GM18502 (cell line): ENCODE measurements around the gene CMTM5.
A peak's percentile ranks its signal among the peaks of the same experiment; 100 is the strongest.

Source experiments
- ATAC-seq: cut with Tn5 transposase; IDR thresholded peaks from one replicate; pipeline ENCODE4 v1.9.1; 2021; ENCODE audit warnings: mild to moderate bottlenecking; ENCODE audit not compliant: unreplicated experiment, poor library complexity

CMTM5 gene, protein sequence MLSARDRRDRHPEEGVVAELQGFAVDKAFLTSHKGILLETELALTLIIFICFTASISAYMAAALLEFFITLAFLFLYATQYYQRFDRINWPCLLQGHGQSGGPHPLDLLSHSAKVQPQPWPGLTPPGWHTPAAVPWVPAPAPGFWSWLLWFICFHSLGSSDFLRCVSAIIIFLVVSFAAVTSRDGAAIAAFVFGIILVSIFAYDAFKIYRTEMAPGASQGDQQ

GRCh38 chr14:23376482-23377197, at the start of gene CMTM5:
CMTM5 (plus strand) TSS chr14:23377046; CDS start chr14:23377252, 206 bp downstream.
- no peak for ATAC-seq

GRCh38 chr14:23327947-23328744, 48.7 kb upstream of the CMTM5 start:
- ATAC-seq: peak; percentile 56

DNA sequence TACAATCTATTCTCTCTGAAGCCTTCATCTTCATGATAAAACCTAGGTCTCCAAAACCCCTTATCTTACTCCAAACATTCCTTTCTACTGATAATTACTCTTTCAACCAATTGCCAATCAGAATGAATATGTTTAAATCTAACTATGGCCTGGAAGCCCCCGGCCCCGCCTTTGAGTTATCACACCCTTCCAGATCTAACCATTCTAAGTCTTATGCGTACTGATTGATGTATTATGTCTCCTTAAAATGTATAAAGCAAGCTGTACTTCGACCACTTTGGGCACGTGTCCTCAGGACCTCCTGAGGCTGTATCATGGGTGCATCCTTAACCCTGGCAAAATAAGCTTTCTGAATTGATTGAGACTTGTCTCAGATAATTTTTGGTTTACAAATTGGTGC, 41.2 kb upstream of the CMTM5 start:
- no peak for ATAC-seq

- ATAC-seq: no peak
Observed at GRCh38 chr14:23339506-23340268, 37.2 kb upstream of the CMTM5 start.

GRCh38 chr14:23344481-23344880, 32.4 kb upstream of the CMTM5 start:
- ATAC-seq: no peak

DNA sequence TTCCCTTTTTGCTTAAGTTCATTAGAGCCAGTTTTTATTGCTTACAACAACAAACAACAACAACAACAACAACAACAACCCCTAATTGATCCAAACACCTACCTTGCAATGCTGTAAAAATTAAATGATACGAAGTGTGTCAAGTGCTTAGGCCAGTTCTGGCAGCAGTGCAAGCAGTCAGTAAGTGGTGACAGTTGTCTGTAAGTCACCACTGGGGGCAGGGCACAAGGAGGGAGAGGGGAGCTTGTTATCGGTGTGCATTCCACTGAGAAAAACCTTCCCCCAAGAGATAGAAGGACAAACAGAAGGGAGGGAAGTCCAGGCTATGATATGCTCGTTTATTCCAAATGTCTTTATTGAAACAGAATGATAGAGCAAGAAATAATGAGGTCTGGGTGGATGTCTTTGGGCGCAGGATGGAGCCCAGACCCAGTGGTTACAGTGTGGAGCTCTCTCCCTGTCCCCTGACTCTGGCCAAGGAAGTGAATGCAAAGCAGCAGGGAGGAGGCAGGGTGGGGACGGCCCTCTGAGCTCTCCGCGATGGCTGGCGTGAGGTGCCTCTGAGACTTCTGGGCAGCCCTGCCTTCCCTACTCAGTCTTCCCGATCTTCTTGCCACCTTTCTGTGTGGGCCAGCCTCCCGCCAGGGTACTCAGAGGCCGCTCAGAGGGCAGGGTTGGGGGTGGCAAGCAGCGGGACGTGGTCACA, 30.7 kb upstream of the CMTM5 start:
- no peak for ATAC-seq

- ATAC-seq: no peak
Observed at GRCh38 chr14:23346693-23347405, 30.0 kb upstream of the CMTM5 start.

GRCh38 chr14:23347406-23348296, 29.2 kb upstream of the CMTM5 start:
- ATAC-seq: no peak

- ATAC-seq: no peak
Observed at GRCh38 chr14:23348297-23348655, 28.6 kb upstream of the CMTM5 start.

DNA sequence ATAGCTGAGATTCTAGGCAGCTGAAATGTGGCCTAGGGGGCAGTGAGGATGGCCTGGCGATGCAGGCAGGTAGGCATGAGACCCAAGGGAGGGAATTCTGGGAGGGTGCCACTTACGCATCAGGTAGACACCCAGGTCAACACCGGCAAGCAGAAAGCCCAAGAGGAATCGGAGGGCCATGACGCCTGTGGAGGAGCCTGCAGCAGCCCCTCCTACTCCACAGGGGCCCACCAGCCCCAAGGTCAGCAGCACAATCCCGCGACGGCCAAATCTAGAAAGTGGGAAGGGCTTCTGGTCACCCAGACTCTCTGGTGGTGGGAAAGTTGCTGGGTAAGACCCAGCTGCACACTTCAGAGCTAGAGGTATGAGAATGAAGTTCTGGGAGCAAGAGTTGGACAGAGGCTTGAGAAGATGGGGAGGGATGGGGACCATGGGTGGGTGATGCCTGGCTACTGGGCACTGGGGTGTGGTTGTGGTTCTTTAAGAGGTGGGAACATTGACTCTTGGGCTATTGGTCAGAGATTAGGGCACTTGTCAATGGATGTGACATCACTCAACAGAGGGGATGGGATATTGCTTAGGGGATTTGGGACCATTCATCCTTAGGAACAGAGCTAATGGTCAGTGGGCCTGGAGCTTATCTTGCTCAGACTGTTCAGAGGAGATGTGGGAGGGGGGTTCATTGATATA, 27.5 kb upstream of the CMTM5 start:
- no peak for ATAC-seq

DNA sequence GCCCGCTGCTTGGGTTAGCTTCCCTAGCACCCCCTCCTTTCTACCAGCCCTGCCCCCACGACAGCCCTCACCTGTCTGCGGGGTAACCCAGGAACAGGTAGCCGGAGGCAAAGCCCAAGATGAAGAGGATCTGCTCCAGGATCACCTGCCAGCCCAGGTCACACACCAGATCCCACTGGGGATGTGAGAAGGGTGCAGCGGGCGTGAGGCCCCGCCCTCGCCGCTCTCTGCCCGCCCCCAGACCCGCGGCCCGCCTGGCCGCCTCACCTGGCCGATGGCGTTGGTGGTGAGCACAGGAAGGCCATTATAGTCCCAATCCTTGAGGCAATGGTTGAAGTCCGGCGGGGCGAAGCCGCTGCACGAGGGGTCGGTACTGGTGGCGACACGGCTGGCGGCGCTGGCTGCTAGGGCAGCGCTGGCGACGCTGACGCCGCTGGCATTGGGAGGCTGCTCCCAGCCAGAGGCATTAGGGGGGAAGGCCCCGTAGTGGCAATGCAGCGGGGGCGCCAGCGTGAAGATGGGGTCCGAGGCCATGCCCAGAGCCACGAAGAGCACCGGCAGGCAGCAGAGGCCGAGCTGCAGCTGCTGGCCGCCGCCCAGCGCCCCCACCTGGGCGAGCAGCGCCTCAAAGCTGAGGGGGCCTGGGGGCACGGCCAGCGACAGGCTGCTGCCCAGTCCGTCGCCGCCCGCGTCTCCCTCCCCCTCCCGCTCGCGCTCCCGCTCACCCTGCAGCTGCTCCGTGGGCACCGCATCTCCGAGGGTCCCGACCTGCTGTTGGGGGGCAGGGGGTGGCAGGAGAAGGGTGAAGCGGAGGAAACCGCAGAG, 25.0 kb upstream of the CMTM5 start:
- ATAC-seq: no peak

DNA sequence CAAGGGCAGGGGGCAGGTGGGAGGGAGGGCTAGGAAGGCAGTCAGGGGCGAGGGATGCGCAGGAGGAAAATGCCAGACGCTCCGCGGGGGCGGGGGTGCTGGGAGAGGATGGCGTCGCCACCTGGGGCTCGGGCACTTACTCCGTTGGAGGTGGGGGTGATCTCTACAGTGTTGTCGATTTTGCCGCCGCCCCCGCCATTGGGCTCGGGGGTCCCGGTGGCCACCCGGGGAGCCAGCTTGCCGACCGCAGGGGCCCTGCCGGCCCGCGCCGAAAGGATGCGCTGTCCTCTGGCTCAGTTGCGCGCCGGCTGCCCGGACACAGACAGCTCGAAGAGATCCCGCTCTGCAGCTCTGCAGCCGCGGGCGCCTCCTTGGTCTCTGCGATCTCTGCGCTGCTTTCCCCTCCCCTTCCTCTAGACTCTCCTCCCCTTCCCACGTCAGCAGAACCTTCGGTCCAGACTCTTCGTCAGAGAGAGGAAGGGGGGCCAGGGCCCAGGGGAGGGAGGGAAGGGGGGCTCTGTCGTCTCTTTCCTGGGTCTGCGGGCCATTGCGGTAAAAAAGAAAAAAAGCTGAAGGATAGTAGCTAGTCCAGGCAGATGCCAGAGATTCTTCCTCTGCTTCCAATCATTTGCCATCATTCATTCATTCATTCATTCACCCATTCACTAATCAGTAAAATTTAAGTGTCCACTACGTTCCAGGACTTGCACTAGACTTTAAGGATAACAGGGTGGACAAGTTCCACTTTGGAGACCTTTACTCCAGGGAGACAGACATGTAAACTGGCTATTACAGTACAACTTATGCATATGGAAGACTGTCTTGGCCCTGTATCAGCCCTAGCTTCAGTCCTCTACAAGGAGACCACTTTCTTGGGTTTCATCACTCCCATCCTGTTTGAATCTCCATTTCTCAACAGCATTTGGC, 24.1 kb upstream of the CMTM5 start, which contains the start of gene SLC22A17:
TSS of gene SLC22A17 (minus strand) at position 382 of the 927 bp plus-strand sequence.
- no peak for ATAC-seq

DNA sequence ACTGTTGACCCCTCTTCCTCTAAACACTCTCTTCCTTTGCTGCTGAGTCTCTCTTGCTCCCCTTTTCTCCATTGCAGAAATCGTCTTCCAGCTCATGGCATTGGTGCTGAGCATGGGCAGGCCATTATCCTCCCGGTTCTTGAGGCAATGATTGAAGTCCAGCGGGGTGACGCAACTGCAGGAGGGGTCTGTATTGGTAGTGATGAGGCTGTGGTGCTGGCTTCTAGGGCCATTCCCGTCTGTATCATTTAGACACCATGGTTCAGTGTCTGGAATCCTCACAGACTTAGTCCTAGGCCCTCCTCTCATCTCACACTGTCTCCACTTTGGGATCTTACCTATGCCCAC, 23.4 kb upstream of the CMTM5 start:
- ATAC-seq: no peak

DNA sequence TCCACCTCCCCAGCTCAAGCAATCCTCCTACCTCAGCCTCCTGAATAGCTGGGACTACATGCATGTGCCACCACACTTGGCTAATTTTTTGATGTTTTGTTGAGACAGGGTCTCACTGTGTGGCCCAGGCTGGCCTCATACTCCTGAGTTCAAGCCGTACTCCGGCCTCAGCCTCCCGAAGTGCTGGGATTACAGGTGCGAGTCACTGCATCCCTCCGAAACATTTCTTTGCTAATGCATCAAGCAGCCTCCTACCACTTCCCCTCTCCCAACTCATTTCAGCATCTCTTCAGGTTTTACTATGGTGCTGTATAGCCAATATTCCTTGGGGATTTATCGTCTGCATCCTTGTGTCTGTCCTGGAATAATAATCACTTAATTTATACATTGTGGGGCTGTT, 21.9 kb upstream of the CMTM5 start:
- no peak for ATAC-seq

DNA sequence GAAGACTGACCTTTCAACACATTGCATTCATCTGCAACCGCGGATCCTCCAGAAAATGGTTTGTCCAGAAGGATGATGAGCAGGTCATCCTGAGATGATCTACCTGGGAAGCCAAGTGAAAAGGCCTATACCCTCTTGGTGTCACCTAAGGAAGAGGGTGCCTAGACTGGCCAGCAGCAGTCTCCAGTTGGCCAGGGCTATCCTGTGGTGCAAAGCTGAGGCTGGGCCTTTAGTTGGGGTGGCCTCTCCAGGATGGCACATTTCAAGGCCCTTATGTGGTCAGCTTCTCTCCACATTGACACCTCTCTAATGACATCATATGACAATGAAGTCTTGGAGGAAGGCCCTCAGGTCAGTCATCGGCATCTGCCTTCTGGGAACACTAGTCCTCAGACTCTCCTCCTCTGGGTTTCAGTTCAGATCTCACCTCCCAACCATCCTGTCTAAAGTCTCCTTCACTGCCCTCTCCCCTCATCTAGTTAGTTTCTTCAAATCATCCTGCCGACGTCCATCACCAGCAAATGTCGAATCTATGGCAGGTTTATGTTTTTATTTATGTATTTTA, 20.9 kb upstream of the CMTM5 start:
- no peak for ATAC-seq

GRCh38 chr14:23356662-23357061, 20.2 kb upstream of the CMTM5 start:
- ATAC-seq: no peak
